Measurements from ENCODE around the gene OR4N2. TPM values are rescaled to one million over a fixed set of nuclear protein-coding genes. Genes with fewer than 3 reads are reported as not detected.

The OR4N2 gene
- polyA plus RNA-seq, 1 of the 3 experiments (the other 2 are of a cell fraction): not detected

DNA sequence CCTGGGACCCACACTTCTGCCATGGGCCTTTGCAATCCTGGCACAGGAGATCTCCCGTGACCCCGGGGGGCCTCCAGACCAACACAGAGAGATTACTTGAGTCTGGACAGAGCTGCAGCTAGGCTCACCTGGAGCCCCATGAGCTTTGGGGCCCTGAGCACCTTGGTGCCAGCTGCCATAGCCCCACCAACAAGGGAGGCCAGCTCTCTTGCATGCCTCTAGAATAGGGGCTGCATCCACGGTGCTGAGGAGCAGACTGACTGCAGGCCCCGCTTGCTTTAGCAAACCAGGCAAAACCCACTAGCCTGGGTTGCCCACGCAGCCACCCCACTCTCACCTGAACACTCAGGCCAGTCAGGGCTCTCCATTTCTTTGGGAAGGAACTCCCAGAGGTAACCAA lies 3.7 kb upstream of the OR4N2 start (continued):
- no peak for TF ChIP-seq FOXM1 (IDR thresholded peaks at IDR 0.05; ENCODE audit: low read depth)

GRCh38 chr14:19800282-19801117 lies 3.1 kb upstream of the OR4N2 start:
- POLR2A ChIA-PET: no interaction called here
- no peaks in the 10 kb centered on the region for H3F3A ChIP-seq (replicated peaks; ENCODE audit: insufficient read depth)
- H3K36me3 ChIP-seq (replicated peaks in 1 of 2; ENCODE audit: control insufficient read depth in 1 of 2, insufficient read depth in 2 of 2, low read length in 1 of 2): no peaks in the 10 kb centered on the region

More at GRCh38 chr14:19800282-19801117, 3.1 kb upstream of the OR4N2 start:
- no peak overlapping the region for H2AFZ ChIP-seq (ENCODE audit: low read depth)
- no peak for DNase-seq
- H3K9me3 ChIP-seq: no peaks in the 10 kb centered on the region
- no peaks in the 10 kb centered on the region for H3K4me1 ChIP-seq (ENCODE audit: control insufficient read depth in 1 of 2, insufficient read depth in 2 of 2, low read depth in 1 of 2, low read length in 1 of 2)
- 8% methylated on average over 15 of the region's 17 CpGs for whole genome bisulfite sequencing (ENCODE audit: low lambda C conversion rate)
- H3K9ac ChIP-seq: no peak overlapping the region
- H3K27ac ChIP-seq (ENCODE audit: low read depth in 2 of 2, low read length in 1 of 2): no peak overlapping the region
- CTCF ChIA-PET: no interaction called here
- H3K79me2 ChIP-seq (ENCODE audit: insufficient read depth): no peaks in the 10 kb centered on the region
- no peak overlapping the region for H3K4me2 ChIP-seq
- TF ChIP-seq GATA2 (CRISPR knock-in tag; IDR thresholded peaks at IDR 0.05) (no peak), MEF2A (IDR thresholded peaks at IDR 0.05; ENCODE audit: borderline replicate concordance, low read depth) (no peak), NFIC (IDR thresholded peaks at IDR 0.05; ENCODE audit: borderline replicate concordance) (no peak), TEAD4 (IDR thresholded peaks at IDR 0.05; ENCODE audit: borderline replicate concordance, insufficient read depth) (no peak), RCOR1 (IDR thresholded peaks at IDR 0.05; ENCODE audit: low read length) (no peak), USF2 (IDR thresholded peaks at IDR 0.05; ENCODE audit: borderline replicate concordance, low read depth, low read length) (no peak), USF1 (IDR thresholded peaks at IDR 0.05; ENCODE audit: borderline replicate concordance, low read depth) (no peak), FOSL2 (IDR thresholded peaks at IDR 0.05; ENCODE audit: borderline replicate concordance, low read depth) (no peak), FOXM1 (IDR thresholded peaks at IDR 0.05; ENCODE audit: low read depth) (no peak), YY1 (IDR thresholded peaks at IDR 0.05; ENCODE audit: low read depth) (no peak), IRF3 (IDR thresholded peaks at IDR 0.05; ENCODE audit: low read depth, low read length) (no peak), POLR2AphosphoS5 (IDR thresholded peaks at IDR 0.05; ENCODE audit: low read depth, low read length) (no peak), CTCF (IDR thresholded peaks at IDR 0.05) (no peak), GABPA (IDR thresholded peaks at IDR 0.05; ENCODE audit: low read depth) (no peak), NRF1 (IDR thresholded peaks at IDR 0.05; ENCODE audit: low read depth, low read length) (no peak), RAD21 (IDR thresholded peaks at IDR 0.05; ENCODE audit: low read length) (no peak), TAF1 (IDR thresholded peaks at IDR 0.05; ENCODE audit: borderline replicate concordance, low read depth, low read length) (no peak), EP300 (IDR thresholded peaks at IDR 0.05; ENCODE audit: borderline replicate concordance in 1 of 2, low read depth in 1 of 2, low read length in 1 of 2) (no peak)
- TF ChIP-seq, protein P1, sequence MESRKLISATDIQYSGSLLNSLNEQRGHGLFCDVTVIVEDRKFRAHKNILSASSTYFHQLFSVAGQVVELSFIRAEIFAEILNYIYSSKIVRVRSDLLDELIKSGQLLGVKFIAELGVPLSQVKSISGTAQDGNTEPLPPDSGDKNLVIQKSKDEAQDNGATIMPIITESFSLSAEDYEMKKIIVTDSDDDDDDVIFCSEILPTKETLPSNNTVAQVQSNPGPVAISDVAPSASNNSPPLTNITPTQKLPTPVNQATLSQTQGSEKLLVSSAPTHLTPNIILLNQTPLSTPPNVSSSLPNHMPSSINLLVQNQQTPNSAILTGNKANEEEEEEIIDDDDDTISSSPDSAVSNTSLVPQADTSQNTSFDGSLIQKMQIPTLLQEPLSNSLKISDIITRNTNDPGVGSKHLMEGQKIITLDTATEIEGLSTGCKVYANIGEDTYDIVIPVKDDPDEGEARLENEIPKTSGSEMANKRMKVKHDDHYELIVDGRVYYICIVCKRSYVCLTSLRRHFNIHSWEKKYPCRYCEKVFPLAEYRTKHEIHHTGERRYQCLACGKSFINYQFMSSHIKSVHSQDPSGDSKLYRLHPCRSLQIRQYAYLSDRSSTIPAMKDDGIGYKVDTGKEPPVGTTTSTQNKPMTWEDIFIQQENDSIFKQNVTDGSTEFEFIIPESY (IDR thresholded peaks at IDR 0.05; ENCODE audit: borderline replicate concordance, low read depth): no peak
- TF ChIP-seq, protein P2, sequence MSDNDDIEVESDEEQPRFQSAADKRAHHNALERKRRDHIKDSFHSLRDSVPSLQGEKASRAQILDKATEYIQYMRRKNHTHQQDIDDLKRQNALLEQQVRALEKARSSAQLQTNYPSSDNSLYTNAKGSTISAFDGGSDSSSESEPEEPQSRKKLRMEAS (IDR thresholded peaks at IDR 0.05; ENCODE audit: low read depth): no peak
- no peaks in the 10 kb centered on the region for H4K20me1 ChIP-seq (ENCODE audit: insufficient read depth)
- no peak overlapping the region for H3K4me3 ChIP-seq (ENCODE audit: low read depth in 2 of 2, low read length in 1 of 2)
- H3K27me3 ChIP-seq (ENCODE audit: insufficient read depth): no peaks in the 10 kb centered on the region; the same call in 1 of the 2 replicates
- no peaks in the 10 kb centered on the region for H3K9me2 ChIP-seq
